HepG2 (cell line): ENCODE data around the gene USF2. TPM values are rescaled to one million over a fixed set of nuclear protein-coding genes. Genes with fewer than 3 reads are reported as not detected.

Experiments
- ATAC-seq: fragments of 200-7000 bp; cut with Tn5 transposase; 3 replicates; pipeline ENCODE4 v1.9.1; 2020; ENCODE audit warnings: mild to moderate bottlenecking, moderate library complexity
- BruUV-seq: library from RNA; stranded (reverse); fragments of 400-500 nt; replicated peaks from 2 replicates; lab custom pipeline; 2021; lab: Mats Ljungman, UMichigan
- CTCF ChIA-PET: fragments of 300-600 bp; formaldehyde crosslinking; extraction: SDS; loops from one replicate; lab custom pipeline; 2021; ENCODE audit warnings: low total read pairs, inconsistent platforms, low intra/inter-chr PET ratio; lab: Yijun Ruan, JAX
- POLR2A ChIA-PET: fragments of 350-600 bp; sonication (Branson Sonifier 250); formaldehyde crosslinking; loops from one replicate; lab custom pipeline; 2020; ENCODE audit warnings: antibody characterized with exemption, inconsistent platforms; lab: Yijun Ruan, JAX
- DNase-seq: peaks from one replicate; pipeline ENCODE4 v3.0.0-alpha.2; 2015; ENCODE audit warnings: low spot score
- FAIRE-seq: peaks from 3 replicates; lab custom pipeline; 2011; peaks lifted over from hg19 to GRCh38; lab: Jason Lieb, UNC
- H2AFZ ChIP-seq: one replicate; pipeline ENCODE4 v1.6.1; 2011; ENCODE audit warnings: low read length, inconsistent platforms
- H3K27ac ChIP-seq: fragments of 300-600 bp; 3 replicates; pipeline ENCODE4 v1.8.0; 2011; ENCODE audit warnings: mixed run types, mild to moderate bottlenecking, mixed read lengths, low read length, inconsistent platforms; ENCODE audit not compliant: insufficient read depth; ENCODE audit errors: extremely low read length
- H3K27me3 ChIP-seq, 2 experiments: fragments of 200-600 bp in 1 of 2; 2 replicates in 1 of 2; 3 replicates in 1 of 2; pipeline versions ENCODE4 v1.6.0 to v1.8.0; 2011; ENCODE audit warnings: low read length in 2 of 2, mild to moderate bottlenecking in 2 of 2, moderate library complexity in 2 of 2, inconsistent platforms in 1 of 2; ENCODE audit not compliant: insufficient read depth in 2 of 2, control insufficient read depth in 1 of 2
- H3K36me3 ChIP-seq, 2 experiments: fragments of 200-600 bp in 1 of 2; replicated peaks in 1 of 2; 2 replicates in 1 of 2; 3 replicates in 1 of 2; pipeline versions ENCODE4 v1.5.1 to v1.8.0; 2011; ENCODE audit warnings: low read length in 2 of 2, inconsistent platforms in 1 of 2; ENCODE audit not compliant: insufficient read depth in 2 of 2, control insufficient read depth in 1 of 2
- H3K4me1 ChIP-seq: 2 replicates; pipeline ENCODE4 v1.5.1; 2012; ENCODE audit warnings: low read length, inconsistent platforms; ENCODE audit not compliant: insufficient read depth
- H3K4me2 ChIP-seq: 2 replicates; pipeline ENCODE4 v1.6.0; 2011; ENCODE audit warnings: low read depth, low read length, inconsistent platforms
- H3K4me3 ChIP-seq, 3 experiments: fragments of 200-600 bp in 1 of 3; sonication (generic), shearing (Covaris generic) in 1 of 3; replicated peaks in 1 of 3; 2 replicates each; pipeline ENCODE4 v1.5.1; 2011 to 2016; ENCODE audit warnings: low read length in 3 of 3, inconsistent platforms in 2 of 3, low read depth in 2 of 3, mild to moderate bottlenecking in 2 of 3, control low read depth in 1 of 3, mixed read lengths in 1 of 3; ENCODE audit not compliant: insufficient read depth in 1 of 3
- H3K79me2 ChIP-seq: one replicate; pipeline ENCODE4 v1.6.1; 2011; ENCODE audit warnings: low read length, inconsistent platforms; ENCODE audit not compliant: insufficient read depth
- H3K9ac ChIP-seq: 2 replicates; pipeline ENCODE4 v1.6.0; 2011; ENCODE audit warnings: mild to moderate bottlenecking, low read depth, low read length, inconsistent platforms; ENCODE audit not compliant: insufficient read depth
- H3K9me3 ChIP-seq: 2 replicates; pipeline ENCODE4 v1.5.1; 2012; ENCODE audit warnings: mild to moderate bottlenecking, low read length
- H4K20me1 ChIP-seq: 2 replicates; pipeline ENCODE4 v1.6.0; 2011; ENCODE audit warnings: inconsistent platforms, mild to moderate bottlenecking, low read length, moderate library complexity; ENCODE audit not compliant: insufficient read depth
- CEBPZ ChIP-seq: IDR thresholded peaks from 2 replicates; pipeline ENCODE4 v1.6.1; 2012; ENCODE audit warnings: low read length, improper control_type of control experiment
- HHEX ChIP-seq: IDR thresholded peaks from 2 replicates; pipeline ENCODE4 v1.6.1; 2016; ENCODE audit warnings: control low read depth
- NFE2 ChIP-seq: sonication (generic); formaldehyde crosslinking; IDR thresholded peaks from 2 replicates; pipeline ENCODE4 v1.4.0; 2020; ENCODE audit warnings: missing genetic modification reagents
- NKX3-1 ChIP-seq: sonication (generic); formaldehyde crosslinking; IDR thresholded peaks from 2 replicates; pipeline ENCODE4 v1.5.0; 2020; ENCODE audit warnings: missing genetic modification reagents
- NR3C1 ChIP-seq: sonication (generic); formaldehyde crosslinking; IDR thresholded peaks from 2 replicates; pipeline ENCODE4 v1.4.0; 2020; ENCODE audit warnings: missing genetic modification reagents
- ZNF274 ChIP-seq: sonication (generic); formaldehyde crosslinking; IDR thresholded peaks from 2 replicates; pipeline ENCODE4 v1.5.1; 2020; ENCODE audit warnings: mild to moderate bottlenecking, missing genetic modification reagents
- WGBS: methylation state at CpG from one replicate; pipeline ENCODE4 v1.1.6; 2017; ENCODE audit warnings: low lambda C conversion rate; 5-methylcytosine and 5-hydroxymethylcytosine counted together
- in situ Hi-C: cut with HindIII; loops from 2 replicates; pipeline ENCODE4 v1.10.0; 2017; ENCODE audit warnings: low pct_unique_long_range_greater_than_20kb; ENCODE audit not compliant: extremely low pct_ligation_motif_present
- intact Hi-C: fragments of 100-400 bp; cut with micrococcal nuclease; formaldehyde crosslinking; loops from one replicate; pipeline ENCODE4 v1.10.0; 2022; ENCODE audit not compliant: unreplicated experiment
- polyA plus RNA-seq, 8 experiments: library from polyadenylated mRNA; depleted of rRNA in 3 of 8; stranded (reverse) in 7 of 8; unstranded in 1 of 8; fragments of >200 nt; fragmentation: Illumina TruSeq in 4 of 8; extraction: Trizol in 4 of 8; gene quantifications; 2 replicates each; pipeline versions ENCODE4 v1.2.1 to v1.2.3, GENCODE V29; 2011 to 2016; ENCODE audit warnings: low read depth in 4 of 8, missing spikeins in 1 of 8, mixed read lengths in 1 of 8; ENCODE audit not compliant: insufficient read depth in 1 of 8
- total RNA-seq, 5 experiments: library from RNA; depleted of rRNA; stranded (reverse); fragments of >200 nt; fragmentation: Illumina TruSeq; extraction: Trizol; gene quantifications; 2 replicates each; pipeline ENCODE4 v1.2.3, GENCODE V29; 2016; ENCODE audit warnings: low read depth in 1 of 5

Gene USF2
- total and polyA plus RNA-seq, 2 of the 13 experiments (the other 11 are each of a cell fraction or from before 2014, with no cell fraction given): 54.9 to 106 TPM

- Histone ChIP-seq H3K27me3 (no peaks in the 10 kb centered on the region), H3K4me3 (no peak overlapping the region), H3K9ac (no peak overlapping the region), H4K20me1 (no peaks in the 10 kb centered on the region), H3K36me3 (peaks cover 26 to 47% of the 10 kb centered on the region in 2 experiments), H3K79me2 (peaks cover 7% of the 10 kb centered on the region), H3K4me1 (peaks cover 13% of the 10 kb centered on the region), H3K27ac (no peak overlapping the region), H3K4me2 (no peak overlapping the region), H2AFZ (no peak overlapping the region), H3K9me3 (no peaks in the 10 kb centered on the region)
- no peak for DNase-seq
- in situ Hi-C loops (no loop called here), intact Hi-C loops (no loop called here)
- TF ChIP-seq CEBPZ: no peak
- TF ChIP-seq NR3C1 (CRISPR knock-in tag): no peak
- TF ChIP-seq NKX3-1 (CRISPR knock-in tag): no peak
- TF ChIP-seq ZNF274: no peak
- TF ChIP-seq HHEX (CRISPR knock-in tag): no peak
- TF ChIP-seq NFE2 (CRISPR knock-in tag): no peak
- FAIRE-seq: no peak
- no TSS peak for BruUV-seq
- no peak for ATAC-seq
- 100% methylated on average over 5 of the region's 5 CpGs for WGBS
- ChIA-PET CTCF (no interaction called here), POLR2A (interaction anchor here (1.1 to 1.2 kb wide), 2 partner anchors 8 to 42 kb away, joined by 4 read pairs; no protein-coding TSS in a partner anchor)
These were observed 5.6 kb downstream of the USF2 start for GRCh38 chr19:35274323-35274722.
